Medulla oblongata (tissue), 1 donor: ENCODE measurements around the gene ACAP3.
A peak's percentile ranks its signal among the peaks of the same experiment; 100 is the strongest.
"Not testable (repeated sequence)": the region's sequence is repeated elsewhere in the genome, so short reads cannot be mapped to it uniquely, and the experiment has no call there.

Experiments
- DNase-seq: peaks from one replicate; pipeline ENCODE4 v3.0.0-alpha.2; 2015; ENCODE audit errors: extremely low spot score

The ACAP3 gene

DNA sequence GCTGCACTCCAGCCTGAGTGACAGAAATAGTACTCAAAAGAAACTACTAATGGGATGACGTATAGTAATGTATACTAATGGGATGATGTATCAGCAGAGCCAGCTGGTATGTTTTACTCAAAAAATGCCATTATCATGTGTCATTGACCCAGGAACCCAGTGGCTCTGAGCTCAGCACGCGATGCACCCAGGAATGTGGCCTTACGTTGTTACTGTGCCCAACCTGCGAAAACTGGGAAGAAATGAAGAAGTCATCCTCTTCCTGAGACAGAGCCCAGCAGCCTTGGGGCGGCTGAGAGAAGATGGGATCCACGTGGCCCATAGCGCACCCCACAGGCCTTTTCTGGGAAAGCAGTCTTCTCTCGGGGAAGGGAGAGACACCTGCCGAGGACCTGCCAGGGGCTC, 42.9 kb downstream of the ACAP3 start:
- no peak for DNase-seq

DNA sequence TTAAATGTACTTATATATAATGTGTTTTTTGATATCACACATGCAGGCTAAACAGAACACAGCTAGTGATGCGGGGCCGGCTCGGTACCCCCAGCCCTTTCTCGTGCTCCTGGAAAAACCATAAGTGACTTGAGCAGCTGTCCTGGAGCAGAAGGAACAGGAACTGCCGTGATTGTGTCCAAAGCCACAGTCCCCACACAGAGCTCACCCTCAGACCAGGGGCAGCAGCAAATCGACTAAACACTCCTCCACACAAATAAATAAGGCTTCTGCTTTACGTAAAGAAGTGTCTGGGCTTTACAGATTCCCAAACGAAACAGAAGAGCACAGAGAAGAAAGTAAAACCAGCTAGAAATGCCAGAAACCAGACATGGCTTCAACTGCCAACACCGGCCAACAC, 43.7 kb downstream of the ACAP3 start:
- no peak for DNase-seq

DNA sequence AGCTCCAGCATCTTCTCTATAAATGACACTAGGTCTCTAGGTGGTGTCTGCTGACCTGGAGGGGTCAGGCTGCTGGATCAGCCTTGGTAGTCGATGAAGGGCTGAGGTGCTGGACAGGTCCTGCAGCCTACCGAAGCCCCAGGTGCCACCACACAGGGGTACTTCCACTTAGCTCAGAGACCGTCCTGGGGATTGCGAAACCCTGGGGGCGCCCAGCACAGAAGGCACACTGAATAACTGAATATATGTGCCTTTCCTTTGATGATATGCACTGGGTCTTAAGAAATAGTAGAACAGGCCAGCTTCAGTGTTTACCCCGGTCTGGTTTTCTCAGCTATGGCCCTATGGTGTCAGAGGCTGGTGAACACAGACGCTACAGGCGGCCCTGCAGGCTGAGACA, 45.0 kb downstream of the ACAP3 start:
- DNase-seq, result no peak

DNA sequence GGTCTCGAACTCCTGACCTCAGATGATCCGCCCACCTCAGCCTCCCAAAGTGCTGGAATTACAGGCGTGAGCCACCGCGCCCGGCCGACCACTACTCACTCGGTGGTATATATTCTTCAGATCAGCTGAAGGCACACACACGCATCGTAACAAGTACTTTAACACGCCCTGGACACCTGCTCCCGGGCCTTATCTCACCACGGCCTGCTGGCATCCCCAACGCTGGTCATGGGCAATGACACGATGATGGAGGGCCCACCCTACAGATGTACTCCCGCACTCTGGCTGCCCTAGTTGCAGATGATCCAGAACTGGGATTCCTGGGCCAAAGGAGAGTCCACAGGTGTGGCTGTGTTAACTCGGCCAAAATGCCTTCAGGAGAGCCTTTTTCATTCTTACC, 45.7 kb downstream of the ACAP3 start:
- DNase-seq, result no peak

DNA sequence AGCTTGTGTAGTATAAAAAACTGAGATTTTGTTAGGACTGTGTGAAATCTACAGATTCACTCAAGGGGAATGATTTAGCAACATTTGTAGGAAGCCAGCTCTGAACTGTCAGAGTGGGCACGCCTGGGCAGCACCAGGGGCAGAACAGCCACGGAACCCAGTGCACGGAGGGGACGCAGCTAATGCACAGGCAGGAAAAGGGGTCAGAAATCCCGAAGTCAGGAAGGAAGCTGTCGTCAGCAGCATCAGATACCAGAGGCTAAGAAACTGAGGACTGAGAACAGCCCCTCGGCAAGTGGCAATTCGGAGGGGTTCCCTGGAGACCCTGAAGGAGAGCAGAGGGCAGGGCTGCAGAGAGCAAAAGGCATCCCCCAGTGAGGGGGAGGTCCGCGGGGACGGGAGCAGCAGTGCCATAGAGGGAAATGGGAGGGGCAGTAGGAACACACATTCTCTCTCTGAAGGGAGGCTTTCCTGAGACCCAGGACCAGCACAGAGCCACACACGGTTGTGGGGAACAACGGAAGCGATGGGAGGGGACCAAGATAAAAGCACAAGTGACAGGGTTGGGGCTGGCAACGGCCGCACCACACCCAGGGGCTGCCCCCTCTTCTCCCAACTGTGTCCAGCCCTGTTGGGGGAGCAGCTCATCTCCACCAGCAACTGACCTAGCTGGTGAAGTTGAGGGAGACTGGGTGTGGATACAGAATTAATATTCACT, 46.7 kb downstream of the ACAP3 start:
- DNase-seq, result no peak

DNA sequence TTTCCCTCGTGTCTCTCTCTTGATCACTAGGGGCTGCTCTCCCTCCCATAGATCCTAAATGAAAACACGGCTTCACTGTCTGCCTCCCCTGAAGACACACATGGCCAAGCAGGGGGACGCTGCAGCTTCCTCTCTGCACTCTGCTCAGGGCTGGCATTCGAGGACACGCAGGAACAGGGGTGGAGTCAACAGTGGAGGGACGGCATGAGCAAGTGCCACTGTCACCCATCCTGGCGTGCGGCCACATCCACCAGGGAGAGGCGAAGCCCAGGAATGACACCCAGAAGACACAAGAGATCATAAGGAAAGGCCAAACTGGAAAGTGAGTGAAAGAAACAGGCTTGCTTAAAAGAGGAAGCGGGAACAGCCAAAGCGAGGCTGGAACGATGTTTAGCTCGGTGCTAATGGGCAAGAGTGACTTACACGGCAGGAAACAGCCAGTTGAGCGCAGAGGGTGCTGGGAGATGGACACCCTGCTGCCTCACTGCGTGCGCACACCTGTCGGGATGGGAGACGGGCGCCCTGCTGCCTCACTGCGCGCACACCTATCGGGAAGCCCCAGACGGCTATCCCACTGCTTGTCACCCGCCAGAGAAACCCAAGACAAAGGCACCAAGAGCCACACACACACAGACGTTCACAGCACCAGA, 47.7 kb downstream of the ACAP3 start:
- DNase-seq, result peak; percentile 30

DNA sequence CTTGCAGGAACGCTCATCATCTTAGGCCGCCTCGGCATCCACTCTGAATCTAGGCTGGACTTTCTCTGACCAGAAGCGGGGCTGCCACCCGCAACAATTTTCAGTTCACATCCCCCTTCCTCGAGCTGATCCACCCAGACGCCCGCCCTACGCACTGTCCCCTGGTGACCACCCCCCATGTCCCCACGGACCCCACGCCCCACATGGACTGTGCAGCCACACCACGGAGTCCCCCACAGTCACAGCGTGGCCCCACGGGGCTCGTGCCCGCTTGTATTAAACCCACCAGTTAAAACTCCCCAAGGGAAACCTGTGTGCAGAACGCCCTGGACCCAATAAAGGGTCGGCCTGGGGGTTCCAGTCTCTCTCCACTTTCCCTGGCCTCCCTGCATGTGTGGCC, 48.2 kb downstream of the ACAP3 start:
- no peak for DNase-seq

DNA sequence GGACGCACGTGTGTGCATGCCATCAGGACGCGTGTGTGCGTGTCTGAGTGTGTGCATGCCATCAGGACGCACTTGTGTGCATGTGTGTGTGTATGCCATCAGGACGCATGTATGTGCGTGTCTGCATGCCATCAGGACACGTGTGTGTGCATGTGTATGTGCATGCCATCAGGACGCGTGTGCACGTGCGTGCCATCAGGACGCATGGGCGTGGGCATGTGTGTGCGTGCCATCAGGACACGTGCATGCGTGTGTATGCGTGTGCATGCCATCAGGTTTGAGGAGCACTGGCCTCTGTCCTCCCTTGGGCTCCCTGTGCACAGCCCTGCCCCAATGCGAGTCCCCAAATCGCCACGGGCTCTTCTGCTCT, 48.6 kb downstream of the ACAP3 start:
- no peak for DNase-seq

DNA sequence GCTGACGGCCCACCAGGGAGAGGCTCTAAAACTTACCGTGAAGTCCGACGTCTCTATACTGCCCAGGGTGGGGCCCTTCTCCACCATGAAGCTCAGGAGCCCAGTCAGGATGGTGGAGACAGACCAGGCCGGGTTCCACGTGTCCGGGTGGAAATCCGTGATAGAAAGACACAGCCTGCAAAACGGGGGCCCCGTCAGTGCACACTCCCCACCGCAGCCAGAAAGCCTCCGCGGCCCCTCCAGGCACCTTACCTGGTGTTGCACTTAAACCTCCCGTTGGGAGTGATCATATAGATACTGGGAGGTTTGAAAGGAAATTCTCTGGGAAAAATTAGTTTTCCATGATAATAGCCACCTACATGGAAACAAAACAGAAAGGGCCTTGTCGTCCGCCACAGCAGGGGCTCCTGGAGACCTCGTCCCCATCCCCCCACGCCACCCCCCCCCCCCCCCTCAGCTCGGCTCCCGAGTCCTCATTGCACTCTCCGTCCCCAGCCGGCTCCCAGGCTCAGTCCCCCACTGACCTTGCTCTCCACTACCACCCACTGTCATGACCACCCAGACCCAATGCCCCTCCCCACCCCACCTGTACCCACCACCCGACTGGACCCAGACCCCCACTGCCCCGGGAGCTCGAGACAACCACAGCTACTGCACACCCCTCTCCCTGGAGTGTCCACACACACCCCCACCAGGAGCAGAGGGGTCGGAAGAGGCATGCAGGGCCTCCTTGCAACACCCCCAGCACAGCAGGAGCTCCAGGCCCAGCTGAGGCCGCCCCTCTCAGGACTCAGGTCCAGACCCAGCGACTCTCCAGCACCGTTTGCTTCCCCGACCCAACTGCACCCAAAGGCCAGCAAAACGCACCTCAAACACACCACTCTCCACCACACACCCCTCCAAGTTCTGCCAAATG, 50.5 kb downstream of the ACAP3 start:
- DNase-seq, result no peak

DNA sequence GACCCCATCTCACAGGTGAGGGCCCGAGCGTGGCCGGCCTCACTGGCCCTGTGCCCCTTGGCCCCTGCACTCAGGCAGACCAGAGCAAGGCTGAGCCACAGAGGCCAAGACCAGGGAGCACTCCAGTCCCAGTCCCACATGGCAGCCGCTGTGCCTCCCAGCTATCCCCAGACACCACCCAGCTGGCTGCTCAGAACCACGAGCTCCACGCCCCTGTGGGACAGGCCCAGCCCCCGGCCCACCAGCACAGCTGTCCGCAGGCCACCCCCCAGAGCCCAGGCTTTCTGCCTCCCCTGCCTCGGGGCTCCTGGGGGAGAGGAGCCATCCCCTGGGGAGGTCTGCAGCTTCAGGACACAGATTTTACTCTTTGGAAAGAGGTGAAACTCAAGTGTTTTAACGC, 52.1 kb downstream of the ACAP3 start:
- DNase-seq, result no peak

DNA sequence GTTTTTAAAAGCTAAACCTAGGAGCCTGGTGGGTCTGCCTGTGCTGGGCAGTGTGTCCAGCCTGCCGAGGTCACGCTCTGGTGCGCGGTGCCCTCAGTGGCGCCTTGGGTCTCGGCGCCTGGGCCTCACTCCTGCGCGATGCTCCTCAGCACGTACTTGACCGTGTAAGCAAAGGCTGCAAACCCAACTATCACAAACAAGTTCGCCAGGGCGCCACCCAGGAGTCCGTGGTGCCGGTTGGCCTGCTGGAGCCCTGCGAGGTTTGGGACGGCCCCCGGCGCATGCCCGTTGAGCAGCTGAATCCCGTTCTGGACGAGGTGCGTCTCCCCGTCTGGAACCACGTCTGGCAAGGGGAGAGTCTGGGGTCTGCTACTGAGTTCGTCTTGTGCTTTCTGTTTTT, 52.7 kb downstream of the ACAP3 start:
- DNase-seq, result no peak

DNA sequence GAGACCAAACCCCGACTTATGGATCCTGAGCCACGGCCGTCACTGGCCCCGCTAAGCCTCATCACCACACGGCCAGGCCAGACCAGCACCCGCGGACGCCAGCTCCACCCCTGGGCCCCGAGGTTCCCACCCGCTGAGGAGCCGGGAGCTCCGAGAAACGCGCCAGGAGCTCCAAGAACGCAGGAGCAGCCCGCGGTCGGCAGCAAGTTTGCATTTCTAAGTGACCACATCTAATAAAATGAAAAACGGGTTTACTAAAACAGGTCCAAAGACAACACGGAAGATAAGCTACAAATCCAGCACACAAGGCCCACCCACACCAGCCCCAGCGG, 53.1 kb downstream of the ACAP3 start:
- DNase-seq, result no peak

DNA sequence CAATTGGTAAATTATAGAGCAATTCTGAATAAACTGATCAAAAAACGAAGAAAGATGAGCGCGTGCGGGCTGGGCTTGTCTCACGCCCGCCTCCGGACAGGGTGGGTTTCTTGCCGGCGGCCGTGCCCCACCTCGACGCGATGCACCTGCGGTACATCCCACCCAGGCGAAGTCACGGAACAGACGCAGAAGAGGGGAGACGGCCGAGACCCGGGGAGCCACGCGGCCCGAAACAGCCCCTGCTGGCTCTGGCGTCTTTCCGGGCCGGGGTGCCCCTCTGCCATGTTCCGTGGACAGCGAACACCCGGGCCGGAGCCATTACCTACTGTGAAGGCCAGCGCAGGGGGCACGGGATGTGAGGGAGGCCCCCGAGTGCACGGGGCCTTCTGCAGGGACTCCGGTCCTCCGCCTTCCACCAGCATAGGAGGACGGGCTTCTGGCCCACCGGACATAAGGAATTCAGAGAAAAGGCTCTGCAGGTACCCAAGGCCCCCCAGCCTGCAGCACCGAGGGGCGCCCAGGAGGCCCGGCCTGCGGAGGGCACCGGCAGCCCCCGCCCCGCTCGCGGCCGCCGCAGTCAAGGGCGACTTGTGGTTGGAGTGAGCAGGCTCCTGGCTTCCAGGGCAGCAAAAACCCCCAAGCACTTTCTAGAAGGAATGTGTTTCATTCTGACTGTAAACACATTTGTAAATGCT, 53.6 kb downstream of the ACAP3 start:
- DNase-seq, result no peak

DNA sequence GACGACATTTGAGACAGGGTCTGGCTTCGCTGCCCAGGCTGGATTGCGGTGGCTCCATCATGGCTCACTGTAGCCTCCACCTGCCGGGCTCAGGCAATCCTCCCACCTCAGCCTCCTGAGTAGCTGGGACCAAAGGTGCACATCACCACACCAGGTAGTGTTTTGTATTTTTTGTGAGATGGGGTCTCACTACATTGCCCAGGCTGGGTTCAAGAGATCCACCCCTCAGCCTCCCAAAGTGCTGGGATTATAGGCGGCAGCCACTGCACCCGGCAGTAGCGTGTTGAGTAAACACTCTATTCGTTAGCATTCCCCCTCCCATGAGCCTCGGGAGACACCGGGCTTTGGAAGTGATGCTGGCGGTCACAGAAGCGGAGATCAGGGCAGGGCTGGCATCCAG, 54.4 kb downstream of the ACAP3 start:
- DNase-seq, result no peak

DNA sequence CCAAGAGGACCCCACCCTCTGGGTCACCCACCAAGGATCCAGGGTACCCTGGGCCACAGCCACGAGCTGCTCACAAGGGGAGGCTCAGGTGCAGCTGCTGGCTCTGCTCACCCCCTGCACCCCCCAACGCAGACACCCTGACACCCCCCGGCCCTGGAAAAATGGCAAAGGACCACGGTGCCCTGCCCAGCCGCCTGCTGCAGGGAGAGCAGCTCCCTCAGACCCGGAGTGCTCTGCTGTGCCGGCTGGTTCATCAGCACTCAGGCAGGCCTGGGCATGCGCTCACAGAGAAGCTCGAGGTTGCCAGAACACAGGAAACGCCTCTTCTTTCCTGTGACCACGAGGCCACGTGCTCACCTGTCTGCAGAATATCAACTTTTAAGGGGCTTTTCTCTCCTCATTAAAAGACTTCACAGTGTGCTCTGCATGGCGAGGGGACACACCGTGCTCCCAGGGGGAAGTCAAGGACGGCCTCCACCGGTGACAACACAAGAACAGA, 56.9 kb downstream of the ACAP3 start:
- no peak for DNase-seq

DNA sequence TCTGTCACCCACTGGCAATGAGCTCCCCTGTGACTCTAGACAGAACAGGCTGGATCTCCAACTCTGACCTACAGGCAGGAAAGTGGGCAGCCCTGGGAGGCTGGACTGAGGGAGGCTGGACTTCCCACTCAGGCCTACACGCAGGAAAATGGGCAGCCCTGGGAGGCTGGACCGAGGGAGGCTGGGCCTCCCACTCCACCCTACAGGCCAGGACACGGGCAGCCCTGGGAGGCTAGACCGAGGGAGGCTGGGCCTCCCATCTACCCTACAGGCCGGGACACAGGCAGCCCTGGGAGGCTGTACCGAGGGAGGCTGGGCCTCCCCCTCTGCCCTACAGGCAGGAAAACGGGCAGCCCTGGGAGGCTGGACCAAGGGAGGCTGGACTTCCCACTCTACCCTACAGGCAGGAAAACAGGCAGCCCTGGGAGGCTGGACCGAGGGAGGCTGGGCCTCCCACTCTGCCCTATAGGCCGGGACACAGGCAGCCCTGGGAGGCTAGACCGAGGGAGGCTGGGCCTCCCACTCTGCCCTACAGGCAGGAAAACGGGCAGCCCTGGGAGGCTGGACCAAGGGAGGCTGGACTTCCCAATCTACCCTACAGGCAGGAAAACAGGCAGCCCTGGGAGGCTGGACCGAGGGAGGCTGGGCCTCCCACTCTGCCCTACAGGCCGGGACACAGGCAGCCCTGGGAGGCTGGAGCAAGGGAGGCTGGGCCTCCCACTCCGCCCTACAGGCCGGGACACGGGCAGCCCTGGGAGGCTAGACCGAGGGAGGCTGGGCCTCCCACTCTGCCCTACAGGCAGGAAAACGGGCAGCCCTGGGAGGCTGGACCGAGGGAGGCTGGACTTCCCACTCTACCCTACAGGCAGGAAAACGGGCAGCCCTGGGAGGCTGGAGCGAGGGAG, 59.5 kb downstream of the ACAP3 start:
- DNase-seq, result not testable (repeated sequence)

DNA sequence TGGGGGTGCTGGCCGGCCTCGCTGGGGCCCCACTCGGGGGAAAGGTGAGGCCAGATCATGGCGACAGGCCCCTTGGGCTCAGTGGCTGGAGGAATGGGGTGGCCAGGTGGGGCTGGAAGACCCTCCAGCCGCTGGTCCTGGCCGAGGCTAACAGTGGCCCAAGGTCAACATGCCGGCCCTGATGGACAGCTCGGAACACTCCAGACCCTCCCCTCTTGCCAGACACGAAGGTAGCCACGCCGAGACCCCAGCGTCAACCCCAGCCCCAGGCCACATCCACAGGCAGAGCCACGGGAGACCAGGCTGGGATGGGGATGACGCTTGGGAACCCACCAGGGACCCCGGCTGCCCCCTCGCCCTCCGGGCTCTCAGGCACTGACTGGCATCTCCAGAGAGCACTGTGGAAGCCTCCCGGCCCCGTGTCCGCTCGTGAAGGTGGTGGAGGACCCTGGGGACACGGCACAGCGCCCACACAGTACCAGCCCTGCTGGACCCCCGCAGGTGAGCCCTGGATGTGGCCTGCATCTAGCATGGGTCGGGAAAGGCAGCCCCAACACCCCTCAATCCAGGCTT, 60.3 kb downstream of the ACAP3 start:
- no peak for DNase-seq

DNA sequence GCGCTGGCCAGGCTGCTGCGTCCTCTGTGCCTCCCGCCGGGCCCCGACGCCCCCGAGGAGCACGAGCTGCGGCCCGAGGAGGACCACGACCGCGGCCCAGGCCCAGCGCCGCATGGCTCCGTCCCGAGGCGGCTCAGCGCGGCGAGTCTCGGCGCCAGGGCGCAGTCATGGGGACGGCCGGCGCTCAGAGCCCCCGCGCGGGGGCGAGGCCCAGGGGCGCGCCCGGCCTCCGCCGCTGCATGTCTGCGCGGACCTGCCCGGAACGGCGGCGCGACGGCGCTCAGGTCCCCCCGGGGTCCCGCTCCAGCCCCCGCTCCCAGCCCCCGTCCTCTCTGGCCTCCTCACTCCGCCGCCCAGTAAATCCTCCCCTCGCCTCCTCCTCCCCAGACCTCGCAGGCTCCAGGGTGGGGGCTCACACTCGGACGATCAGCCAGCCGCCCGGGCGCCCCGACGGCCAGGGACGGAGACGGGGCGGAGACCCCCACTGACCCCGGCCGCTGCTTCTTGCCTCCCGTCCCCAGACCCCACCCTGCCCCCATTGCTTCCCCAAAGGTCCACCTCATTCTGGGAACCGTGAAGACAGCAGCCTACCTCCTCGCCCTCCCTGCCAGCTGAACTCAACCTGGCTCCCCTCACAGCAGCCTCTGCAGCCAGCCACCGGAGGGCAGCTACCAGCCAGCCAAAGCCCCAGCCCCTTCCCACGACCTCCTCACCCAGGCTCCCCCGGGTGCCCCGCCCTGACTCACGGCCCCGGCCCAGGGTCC, 61.0 kb downstream of the ACAP3 start, which contains the start of gene C1QTNF12:
TSS of gene C1QTNF12 (minus strand) at position 146 of the 764 bp plus-strand sequence. CDS start at position 114, 32 bp downstream.
- no peak for DNase-seq

DNA sequence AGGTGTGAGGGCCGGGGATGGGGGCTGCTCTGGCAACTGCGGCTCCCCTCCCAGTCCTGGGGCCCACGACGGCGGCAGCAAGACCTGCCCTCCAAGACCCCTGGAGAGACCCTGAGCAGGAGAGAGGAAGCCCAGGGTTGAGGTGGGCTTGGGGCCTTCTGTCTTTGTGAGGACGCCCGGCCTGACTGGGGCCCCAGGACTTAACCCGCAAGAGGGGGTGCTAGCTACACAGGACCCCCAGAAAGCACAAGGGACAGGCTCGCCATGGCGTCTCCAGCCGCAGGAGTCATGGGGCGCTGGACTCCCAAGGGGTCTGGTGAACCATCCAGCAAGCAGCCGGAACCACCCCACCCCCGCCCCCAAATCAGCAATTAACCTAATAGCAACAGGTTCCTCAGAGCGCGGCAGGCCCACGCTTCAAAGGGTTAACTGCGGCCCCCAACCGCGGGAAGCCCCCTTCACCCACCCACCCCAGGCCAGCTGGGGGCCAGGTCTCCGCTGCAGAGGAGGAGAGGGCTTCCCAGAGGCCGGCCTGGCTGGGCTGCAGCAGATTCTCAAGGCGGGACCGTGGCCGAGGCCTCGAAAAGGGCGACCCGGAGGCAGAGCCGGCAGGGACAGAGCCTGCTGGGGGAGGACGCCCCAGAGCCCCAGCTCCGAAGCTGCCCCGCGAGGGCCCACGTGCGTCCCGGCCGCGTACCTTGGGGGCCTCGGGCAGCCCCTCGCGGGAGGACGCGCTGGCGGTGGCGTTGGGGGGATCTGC, 61.7 kb downstream of the ACAP3 start:
- no peak for DNase-seq
